OCI-LY3 (cell line): Measurements from ENCODE around the gene CTSH.

Experiments
- H2AFZ ChIP-seq: fragments of 200-600, 300-600 bp; shearing (Covaris generic); 2 replicates; pipeline ENCODE4 v1.6.0; 2014; ENCODE audit warnings: antibody characterized with exemption, low read depth, low read length
- H3K27ac ChIP-seq: fragments of 200-600, 300-600 bp; sonication (generic); 2 replicates; pipeline ENCODE4 v1.5.1; 2014; ENCODE audit warnings: mild to moderate bottlenecking, low read length, moderate library complexity, mixed read lengths
- H3K27me3 ChIP-seq: fragments of 200-600, 300-600 bp; sonication (generic); 2 replicates; pipeline ENCODE4 v1.6.1; 2014; ENCODE audit warnings: low read depth, low read length, mixed read lengths
- H3K36me3 ChIP-seq: fragments of 200-600, 300-600 bp; sonication (generic); replicated peaks from 2 replicates; pipeline ENCODE3; 2014; ENCODE audit warnings: low read depth, low read length, mixed read lengths
- H3K4me1 ChIP-seq: fragments of 300-600, 200-600 bp; sonication (generic); 2 replicates; pipeline ENCODE4 v1.6.1; 2014; ENCODE audit warnings: low read length, mixed read lengths
- H3K4me2 ChIP-seq: fragments of 200-600, 300-600 bp; sonication (generic); 2 replicates; pipeline ENCODE4 v1.6.1; 2014; ENCODE audit warnings: low read length, mixed read lengths
- H3K4me3 ChIP-seq: fragments of 300-600, 200-600 bp; sonication (generic); 2 replicates; pipeline ENCODE4 v1.5.1; 2014; ENCODE audit warnings: antibody characterized with exemption, mild to moderate bottlenecking, low read length, moderate library complexity
- H3K79me2 ChIP-seq: fragments of 300-600, 200-600 bp; shearing (Covaris generic); 2 replicates; pipeline ENCODE4 v1.6.1; 2014; ENCODE audit warnings: mild to moderate bottlenecking, low read length, mixed read lengths
- H3K9ac ChIP-seq: fragments of 300-600, 200-600 bp; shearing (Covaris generic); 2 replicates; pipeline ENCODE4 v1.6.0; 2014; ENCODE audit warnings: mild to moderate bottlenecking, low read length, moderate library complexity
- H3K9me3 ChIP-seq: fragments of 200-600, 300-600 bp; shearing (Covaris generic); 2 replicates; pipeline ENCODE4 v1.6.1; 2014; ENCODE audit warnings: low read length, mixed read lengths; ENCODE audit not compliant: insufficient read depth
- H4K20me1 ChIP-seq: fragments of 200-600, 300-600 bp; sonication (generic); 2 replicates; pipeline ENCODE4 v1.6.1; 2016; ENCODE audit warnings: low read length, mixed read lengths; ENCODE audit not compliant: insufficient read depth
- EZH2phosphoT487 ChIP-seq: fragments of 200-600 bp; shearing (Covaris generic); IDR thresholded peaks from 2 replicates; pipeline ENCODE4 v1.6.1; 2018; ENCODE audit warnings: antibody characterized with exemption, mixed run types, low read depth
- TF ChIP-seq, protein P1 (sequence below): fragments of 200-600, 300-600 bp; sonication (generic); IDR thresholded peaks from 2 replicates; pipeline ENCODE4 v1.5.1; 2014; ENCODE audit warnings: antibody characterized with exemption, low read length, low read depth

CTSH gene

DNA sequence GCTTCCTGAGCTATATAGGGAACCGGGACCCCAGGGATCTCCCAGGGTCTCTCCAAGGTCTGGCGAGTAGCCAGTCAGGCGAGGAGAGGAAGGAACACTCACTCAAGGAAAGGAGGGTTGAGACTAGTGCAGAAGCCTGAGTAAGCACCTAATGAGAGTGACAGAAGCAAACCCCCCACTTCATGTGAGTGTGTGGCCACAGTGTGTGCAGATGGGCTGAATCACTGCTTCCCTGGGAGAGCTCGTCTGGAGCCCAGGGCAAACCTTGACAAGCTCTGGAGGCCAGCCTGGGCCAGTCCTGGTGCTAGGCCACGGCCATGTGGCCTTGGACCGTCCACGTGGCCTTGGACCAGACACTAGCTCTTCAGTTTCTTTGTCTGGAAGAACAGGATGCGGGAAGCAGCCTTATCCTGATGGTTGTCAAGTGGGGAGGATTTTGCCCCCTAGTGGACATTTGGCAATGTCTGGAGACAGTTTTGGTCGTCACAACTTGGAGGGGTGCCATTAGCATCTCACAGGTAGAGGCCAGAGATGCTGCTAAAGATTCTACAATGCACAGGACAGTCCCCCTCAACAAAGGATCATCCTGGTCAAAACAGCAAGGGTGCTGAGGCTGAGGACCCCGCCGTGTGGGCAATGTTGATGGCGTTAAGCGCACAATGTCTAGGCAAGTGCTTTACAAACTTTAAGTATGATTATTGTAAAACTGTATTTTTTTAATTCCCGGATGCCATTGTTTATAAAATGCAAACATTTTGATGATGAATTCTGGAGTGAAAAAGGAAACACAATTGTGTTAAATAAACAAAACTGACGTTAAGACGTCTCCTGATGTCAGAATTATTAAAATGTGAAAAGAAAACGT is 34.8 kb upstream of the CTSH start:
- H3K36me3 ChIP-seq, result peaks cover 30% of the 10 kb centered on the region
- H3K79me2 ChIP-seq, result peaks cover 14% of the 10 kb centered on the region; the same call in 1 of the 2 replicates
- 0 out of 2 replicates have a peak overlapping the region, but pooled peaks have one; percentile 8 for H2AFZ ChIP-seq
- H3K4me1 ChIP-seq, result peaks cover 56% of the 10 kb centered on the region
- H3K9me3 ChIP-seq, result no peaks in the 10 kb centered on the region
- H3K9ac ChIP-seq, result peak overlapping the region; percentile 88
- H4K20me1 ChIP-seq, result no peaks in the 10 kb centered on the region
- peak overlapping the region; percentile 92 for H3K4me2 ChIP-seq
- no peaks in the 10 kb centered on the region for H3K27me3 ChIP-seq
- peak overlapping the region; percentile 95 for H3K27ac ChIP-seq
- TF ChIP-seq, protein P1, sequence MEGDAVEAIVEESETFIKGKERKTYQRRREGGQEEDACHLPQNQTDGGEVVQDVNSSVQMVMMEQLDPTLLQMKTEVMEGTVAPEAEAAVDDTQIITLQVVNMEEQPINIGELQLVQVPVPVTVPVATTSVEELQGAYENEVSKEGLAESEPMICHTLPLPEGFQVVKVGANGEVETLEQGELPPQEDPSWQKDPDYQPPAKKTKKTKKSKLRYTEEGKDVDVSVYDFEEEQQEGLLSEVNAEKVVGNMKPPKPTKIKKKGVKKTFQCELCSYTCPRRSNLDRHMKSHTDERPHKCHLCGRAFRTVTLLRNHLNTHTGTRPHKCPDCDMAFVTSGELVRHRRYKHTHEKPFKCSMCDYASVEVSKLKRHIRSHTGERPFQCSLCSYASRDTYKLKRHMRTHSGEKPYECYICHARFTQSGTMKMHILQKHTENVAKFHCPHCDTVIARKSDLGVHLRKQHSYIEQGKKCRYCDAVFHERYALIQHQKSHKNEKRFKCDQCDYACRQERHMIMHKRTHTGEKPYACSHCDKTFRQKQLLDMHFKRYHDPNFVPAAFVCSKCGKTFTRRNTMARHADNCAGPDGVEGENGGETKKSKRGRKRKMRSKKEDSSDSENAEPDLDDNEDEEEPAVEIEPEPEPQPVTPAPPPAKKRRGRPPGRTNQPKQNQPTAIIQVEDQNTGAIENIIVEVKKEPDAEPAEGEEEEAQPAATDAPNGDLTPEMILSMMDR, result peak; percentile 89
- no peak for TF ChIP-seq EZH2phosphoT487
- H3K4me3 ChIP-seq, result peak overlapping the region; percentile 68

DNA sequence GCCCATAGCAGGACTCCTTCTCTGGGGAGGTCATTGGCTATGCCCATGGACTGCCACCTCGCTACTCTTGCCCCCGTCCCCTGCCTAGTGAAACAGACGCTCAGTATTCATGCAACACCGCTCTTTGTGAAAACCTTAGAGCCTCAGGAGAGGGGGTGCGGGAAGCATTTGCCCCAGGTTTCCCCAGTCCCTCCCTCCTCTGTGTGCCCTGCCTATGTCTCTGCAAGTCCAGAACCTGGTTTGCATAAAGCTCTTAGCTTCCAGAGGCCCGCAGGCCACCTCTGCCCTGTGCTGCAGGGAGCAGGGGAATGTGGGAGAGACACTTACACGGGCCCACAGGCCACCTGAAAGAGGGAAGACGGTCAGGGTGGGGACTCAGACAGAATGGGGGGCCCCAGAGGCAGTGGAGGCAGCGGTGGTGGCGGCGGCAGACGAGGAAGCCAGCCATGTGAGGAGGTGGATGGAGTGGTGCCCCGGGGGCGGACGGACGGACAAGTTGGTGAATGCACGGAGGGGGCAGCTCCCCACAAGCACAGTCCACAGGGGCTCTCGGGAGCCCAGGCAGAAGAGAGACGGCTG is 33.8 kb upstream of the CTSH start:
- Histone ChIP-seq H3K79me2 (peaks cover 14% of the 10 kb centered on the region; the same call in 1 of the 2 replicates), H3K4me3 (peak overlapping the region; percentile 68), H3K9me3 (no peaks in the 10 kb centered on the region), H3K4me2 (peak overlapping the region; percentile 92), H3K36me3 (peaks cover 29% of the 10 kb centered on the region), H3K27me3 (no peaks in the 10 kb centered on the region), H3K9ac (peak overlapping the region; percentile 88), H3K27ac (peak overlapping the region; percentile 95), H2AFZ (peak overlapping the region; percentile 8), H4K20me1 (no peaks in the 10 kb centered on the region), H3K4me1 (peaks cover 56% of the 10 kb centered on the region)
- TF ChIP-seq EZH2phosphoT487, result no peak
- TF ChIP-seq, protein P1, result no peak

DNA sequence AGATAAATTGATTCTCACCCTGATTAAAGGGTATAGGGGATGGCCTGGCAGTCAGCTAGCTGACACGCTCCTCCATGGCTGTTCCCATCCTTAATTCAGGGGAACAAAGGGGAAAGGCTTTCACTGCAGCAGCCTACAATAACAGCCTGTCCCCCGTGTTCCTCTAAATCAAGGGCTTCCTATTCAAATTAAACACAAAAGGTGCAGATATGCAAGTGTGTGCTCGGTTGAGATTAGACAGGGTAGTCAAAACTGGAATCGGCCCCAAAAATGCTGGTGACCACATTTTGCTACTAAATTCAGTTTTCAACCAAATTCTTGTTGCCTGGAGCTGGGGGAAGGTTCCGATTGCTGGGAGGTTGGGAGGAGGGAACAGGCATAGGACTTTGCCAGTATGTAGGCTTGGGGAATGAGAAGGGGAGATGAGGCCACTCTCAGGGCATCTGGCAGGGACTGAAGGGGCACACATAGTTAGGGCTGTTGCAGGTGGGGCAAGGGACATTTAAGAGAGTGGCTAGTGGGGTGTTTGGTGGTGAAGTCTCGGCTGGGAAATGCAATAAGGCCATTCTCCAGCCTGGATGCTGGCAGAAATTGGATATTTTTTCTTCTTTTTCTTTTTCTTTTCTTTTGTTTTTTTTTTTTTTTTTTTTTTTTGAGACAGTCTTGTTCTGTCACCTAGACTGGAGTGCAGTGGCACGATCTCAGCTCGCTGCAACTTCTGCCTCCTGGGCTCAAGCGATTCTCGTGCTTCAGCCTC is 32.9 kb upstream of the CTSH start:
- H3K4me2 ChIP-seq, result peak overlapping the region; percentile 92
- no peak for TF ChIP-seq EZH2phosphoT487
- TF ChIP-seq, protein P1, result no peak

More for the DNA sequence above, 32.9 kb upstream of the CTSH start:
- H4K20me1 ChIP-seq, result no peaks in the 10 kb centered on the region
- peaks cover 14% of the 10 kb centered on the region; the same call in 1 of the 2 replicates for H3K79me2 ChIP-seq
- peak overlapping the region; percentile 95 for H3K27ac ChIP-seq
- H3K4me3 ChIP-seq, result peak overlapping the region; percentile 68
- H3K4me1 ChIP-seq, result peaks cover 53% of the 10 kb centered on the region
- peak overlapping the region; percentile 88 for H3K9ac ChIP-seq
- no peaks in the 10 kb centered on the region for H3K9me3 ChIP-seq
- no peaks in the 10 kb centered on the region for H3K27me3 ChIP-seq
- peak overlapping the region; percentile 56; the same call in 1 of the 2 replicates for H2AFZ ChIP-seq
- H3K36me3 ChIP-seq, result peaks cover 21% of the 10 kb centered on the region
